Mesenteric fat pad (tissue), 1 donor: ENCODE results near the gene ARHGAP6. TPM values are rescaled to one million over a fixed set of nuclear protein-coding genes. Genes with fewer than 3 reads are reported as not detected.

Experiments used
- DNase-seq: peaks from one replicate; pipeline ENCODE4 v3.0.0-alpha.2; 2020; ENCODE audit warnings: low spot score
- total RNA-seq: library from RNA; stranded (reverse); fragmentation: NEBNext Ultra II Directional; extraction: Animal tissue kit (Norgen Biotek cat#: 25700); gene quantifications from one replicate; pipeline ENCODE4 v1.2.1, GENCODE V29; 2021
- donor health status: DM: yes; HTN: yes; CAD: no.

ARHGAP6 gene
- total RNA-seq, 1 donor from 2014 or later, result 9.5 TPM

DNA sequence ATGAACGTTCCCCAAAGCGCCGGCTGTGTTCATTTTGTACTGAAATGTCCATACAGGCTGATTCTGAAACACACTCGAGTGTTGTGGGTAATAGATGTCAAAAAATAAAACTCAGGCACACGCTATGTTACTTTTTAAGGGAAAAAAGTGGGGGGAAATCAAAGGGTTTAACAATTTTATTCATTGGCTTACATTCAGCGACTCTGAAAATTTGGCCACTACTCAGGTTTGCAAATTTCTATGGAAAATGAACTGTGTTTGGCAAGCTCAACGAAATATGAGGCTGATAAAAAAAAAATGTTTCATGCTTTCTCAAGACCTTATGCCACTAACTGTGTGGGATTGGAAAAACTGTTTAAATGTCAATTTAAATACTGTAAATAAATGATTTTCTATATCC is 354.0 kb downstream of the ARHGAP6 start:
- DNase-seq, result no peak

DNA sequence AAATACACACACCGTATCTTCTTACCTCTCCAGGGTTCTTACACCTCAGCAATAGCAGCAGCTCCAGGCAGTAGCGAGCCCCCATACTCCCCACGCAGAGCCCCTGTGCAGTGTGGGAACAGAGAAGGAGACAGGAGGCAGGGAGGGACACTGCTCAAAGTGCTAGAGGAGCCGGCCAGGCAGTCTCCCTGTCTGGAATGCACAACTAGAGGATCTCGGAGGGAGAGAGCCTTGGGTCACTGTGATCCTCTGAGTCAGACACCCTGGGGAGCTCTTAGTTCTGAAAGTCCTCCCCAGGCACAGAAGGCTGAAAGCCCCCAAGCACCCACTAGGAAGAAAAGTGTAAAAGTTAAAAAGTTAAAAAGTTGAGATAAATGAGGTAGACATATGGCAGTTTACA is 356.5 kb downstream of the ARHGAP6 start:
- no peak for DNase-seq

DNA sequence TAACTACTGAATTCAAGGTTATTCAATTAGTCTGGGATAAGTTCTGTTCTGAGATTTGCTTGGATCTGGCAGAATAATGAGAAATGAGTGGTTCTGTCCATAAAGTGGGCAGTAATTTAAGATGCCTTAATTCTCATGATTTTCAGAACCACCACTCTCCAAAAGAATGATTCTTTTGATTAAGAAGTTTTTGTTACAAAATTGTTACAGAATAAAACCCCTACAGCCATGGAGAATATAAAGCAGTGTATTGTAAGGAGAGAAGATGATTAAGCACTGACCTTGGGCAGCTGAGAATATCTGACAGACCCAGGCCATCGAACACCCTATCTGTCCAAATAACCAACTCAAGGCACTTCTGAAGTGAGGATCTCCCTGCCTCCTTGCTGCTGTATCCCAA is 360.1 kb downstream of the ARHGAP6 start:
- no peak for DNase-seq

DNA sequence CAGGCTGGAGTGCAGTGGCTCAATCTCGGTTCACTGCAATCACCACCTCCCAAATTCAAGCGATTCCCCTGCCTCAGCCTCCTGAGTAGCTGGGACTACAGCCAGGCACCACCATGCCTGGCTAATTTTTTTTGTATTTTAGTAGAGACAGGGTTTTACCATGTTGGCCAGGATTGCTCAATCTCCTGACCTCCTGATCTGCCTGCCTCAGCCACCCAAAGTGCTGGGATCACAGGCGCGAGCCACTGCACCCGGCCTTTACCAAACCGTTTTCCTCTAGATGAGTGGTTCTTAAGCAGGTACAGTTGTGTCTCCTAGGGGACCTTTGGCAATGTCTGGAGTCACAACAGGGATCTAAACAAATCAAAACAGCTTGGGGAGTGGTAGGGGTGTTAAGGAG is 360.9 kb downstream of the ARHGAP6 start:
- no peak for DNase-seq

DNA sequence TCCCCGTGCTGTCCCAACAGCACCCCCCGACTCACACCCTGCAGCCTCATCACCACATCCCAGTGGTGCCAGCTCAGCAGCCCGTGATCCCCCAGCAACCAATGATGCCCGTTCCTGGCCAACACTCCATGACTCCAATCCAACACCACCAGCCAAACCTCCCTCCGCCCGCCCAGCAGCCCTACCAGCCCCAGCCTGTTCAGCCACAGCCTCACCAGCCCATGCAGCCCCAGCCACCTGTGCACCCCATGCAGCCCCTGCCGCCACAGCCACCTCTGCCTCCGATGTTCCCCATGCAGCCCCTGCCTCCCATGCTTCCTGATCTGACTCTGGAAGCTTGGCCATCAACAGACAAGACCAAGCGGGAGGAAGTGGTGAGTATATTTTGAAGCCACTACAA is 367.1 kb downstream of the ARHGAP6 start:
- DNase-seq, result no peak

DNA sequence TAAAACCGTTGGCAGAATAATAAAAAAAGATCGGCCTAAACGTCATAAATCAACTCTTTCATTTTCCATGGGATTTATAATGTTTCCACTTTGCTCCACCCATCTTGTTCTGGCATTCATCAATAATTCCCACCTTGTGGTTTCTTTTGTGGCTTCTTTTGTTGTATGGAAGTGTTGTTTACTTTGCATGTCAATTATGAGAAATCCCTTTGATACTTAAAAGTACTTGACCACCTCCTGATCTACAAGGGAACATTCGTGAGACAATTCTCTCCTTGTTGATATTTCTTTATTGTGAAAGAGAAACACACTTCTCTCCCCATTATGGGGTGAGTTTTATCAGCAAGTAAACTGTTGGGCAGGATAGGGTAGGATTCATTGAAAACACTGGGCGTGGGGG is 369.7 kb downstream of the ARHGAP6 start:
- DNase-seq, result no peak

DNA sequence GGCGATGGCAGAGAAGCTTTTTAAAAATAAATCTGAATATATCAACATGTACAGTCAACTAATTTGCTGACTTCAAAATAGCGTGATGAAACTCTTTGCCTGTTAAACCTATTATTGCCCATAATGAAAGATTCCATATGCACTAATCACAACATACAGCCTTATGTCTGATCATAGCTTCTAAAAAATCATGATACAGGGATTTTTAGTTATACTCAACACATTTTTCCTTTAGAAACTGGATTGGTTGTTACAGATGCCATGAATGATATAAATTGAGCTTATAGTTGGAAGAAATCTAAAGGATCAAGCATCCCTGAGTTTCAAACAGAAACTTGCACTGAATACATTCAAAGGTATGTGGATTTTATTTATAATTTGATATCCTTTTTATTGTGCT is 372.6 kb downstream of the ARHGAP6 start, which contains the start of gene AMELX:
AMELX (plus strand) TSS at position 301 of the 400 bp plus-strand sequence. CDS start 1,376 bp downstream, outside the sequence.
- no peak for DNase-seq

DNA sequence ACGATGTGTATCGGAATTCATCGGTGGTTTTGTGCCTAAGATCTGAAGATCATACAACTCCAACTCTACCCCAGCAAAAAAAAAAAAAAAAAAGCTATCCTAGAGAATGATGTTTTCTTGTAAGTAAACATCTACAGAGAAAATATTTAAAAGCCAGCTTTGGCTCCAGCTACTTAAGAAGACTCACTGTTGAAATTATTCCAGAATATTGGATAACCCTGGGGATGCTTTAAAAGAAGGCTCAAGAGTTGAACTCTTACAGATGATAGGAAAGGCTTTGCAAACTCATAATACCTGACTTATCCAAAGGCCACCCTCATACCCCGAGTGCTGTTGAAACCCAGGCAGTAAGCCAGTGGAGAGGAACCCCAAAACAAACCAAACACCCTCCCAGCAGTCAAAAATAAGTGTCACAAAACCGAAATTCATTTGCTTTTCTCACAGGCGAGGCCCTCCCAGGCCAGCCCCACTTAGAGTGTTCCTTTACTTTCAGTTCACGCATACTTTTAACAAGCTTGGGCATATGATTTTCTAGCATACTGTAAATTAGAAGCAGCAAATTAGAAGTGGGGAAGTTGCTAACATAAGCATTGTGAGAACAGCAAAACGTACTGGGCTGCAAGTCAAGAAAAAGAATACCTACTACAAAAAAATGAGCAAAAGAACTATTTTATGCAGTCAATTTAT is 375.2 kb downstream of the ARHGAP6 start:
- no peak for DNase-seq

DNA sequence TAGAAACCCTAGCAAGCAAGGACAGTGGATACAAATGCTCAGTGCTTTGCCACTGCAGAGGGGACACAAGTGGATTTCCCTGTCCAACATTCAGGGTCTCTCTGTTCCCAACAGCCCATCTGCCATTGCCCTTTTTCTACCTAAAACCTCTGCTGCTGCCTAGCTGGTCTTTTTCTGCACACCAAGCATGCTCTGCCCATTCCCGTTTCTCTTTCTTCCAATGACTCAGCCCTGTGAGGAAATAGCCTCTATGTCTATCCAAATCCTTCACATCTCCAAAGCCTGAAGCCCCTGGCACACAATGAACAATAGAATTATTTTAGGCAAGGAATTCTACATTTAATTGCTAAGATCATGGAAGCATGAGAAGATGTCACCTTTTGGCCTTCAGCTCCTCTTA is 378.2 kb downstream of the ARHGAP6 start:
- no peak for DNase-seq

DNA sequence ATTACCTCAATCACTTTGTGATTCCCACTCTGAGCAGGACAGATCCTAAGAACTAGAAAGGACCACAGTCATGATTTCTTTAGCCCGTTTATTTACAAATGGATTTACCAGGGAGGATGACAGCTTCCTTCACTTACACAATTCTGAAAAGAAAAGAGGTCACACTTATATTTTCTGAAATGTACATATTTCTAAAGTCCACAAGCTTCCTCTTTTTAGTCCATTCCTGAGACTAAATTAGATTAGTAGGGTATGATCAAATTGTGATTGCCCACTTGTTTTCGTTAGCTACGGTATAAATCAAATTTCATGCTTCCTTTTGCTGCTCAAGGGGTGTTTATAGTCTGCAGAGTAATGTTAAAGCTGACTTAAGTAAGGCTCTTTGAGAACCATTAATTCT is 380.1 kb downstream of the ARHGAP6 start:
- no peak for DNase-seq

DNA sequence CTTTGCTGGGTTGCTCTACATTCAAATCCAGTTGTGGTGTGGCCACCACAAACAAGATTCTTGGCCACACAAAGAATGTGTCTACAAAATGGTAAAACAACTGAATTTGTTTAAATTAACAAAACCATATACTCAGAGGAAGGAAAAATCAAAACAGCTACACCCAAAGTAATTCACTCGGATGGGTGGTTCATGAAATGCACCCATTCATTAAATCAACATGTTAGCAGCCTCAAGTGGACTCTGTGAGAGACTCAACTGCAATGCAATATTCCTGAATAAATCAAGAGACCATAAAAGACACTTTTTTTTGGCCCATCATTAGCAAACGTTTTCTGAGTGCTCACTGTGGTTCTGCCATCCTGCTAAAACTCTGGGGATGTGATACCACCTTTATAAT is 383.7 kb downstream of the ARHGAP6 start:
- no peak for DNase-seq

DNA sequence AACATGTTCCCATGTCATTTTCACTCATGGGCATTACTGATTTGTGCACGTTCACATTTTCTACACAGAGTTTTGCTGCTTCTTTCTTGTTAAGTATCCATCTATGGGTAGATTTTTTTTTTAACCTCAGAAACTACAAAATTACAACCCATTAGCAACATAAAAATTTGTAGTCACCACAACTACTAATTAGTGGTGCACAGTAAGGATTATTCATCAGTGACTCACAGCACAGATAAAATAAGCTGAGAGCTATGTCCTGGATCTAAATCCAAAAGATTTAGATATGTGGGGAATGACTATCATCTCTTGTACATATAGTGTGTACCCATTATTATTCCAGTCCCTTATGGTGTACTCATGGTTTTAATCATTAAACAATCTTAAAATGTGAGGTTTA is 392.2 kb downstream of the ARHGAP6 start:
- DNase-seq, result no peak

DNA sequence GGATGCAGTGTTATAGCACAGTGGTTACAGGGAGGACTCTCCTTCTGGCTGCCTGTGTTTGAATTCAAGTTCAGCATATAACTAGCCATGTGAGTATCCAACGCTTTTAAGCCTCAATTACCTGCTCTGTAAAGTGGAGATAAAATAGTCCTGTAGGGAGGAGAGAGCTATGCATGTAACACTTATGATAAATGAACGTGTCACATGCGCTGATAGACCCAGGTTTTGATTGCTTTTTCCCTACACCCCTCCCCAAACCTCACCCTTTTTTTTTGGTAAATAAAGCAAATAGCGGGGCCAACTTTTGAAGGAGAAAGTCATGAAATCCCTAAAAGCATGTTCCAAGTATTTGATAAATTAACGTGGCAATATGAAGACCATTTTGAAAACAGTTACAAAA is 392.9 kb downstream of the ARHGAP6 start:
- DNase-seq, result no peak

DNA sequence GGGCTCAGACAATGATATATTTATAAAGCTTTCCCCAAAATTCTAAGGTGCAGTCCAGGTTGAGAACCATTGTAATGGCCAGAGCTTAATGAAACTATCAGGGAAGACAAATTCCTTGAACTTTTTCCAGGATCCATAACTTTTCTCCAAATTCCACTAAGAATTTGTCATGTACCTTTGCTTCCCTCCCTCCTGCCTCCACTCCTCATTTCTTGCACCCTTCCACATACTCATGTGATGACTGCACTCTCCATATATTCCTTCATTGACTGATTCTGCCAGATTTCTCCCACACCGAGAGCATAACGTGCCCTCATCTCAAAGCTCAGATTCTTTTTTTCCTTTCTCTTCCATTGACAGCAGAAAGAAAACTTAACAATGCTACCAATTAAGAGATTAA is 393.4 kb downstream of the ARHGAP6 start:
- DNase-seq, result no peak

DNA sequence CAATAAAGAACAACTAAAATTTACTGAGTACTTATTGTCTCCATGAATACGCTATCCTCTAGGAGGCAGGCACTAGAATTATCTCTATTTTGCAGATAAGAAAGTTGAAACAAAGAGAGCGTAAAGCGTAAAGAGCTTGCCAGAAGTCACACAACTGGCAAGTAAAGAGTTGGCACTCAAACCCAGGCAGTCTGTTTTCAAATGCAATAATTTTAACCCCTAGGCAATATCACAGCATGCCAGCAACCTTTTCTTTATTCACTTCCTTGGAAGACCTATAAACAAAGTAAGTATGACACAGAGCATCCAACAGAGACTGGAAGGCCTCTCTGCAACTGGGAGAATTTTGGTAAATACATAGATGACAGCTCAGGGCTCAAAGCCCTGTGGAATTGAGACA is 395.7 kb downstream of the ARHGAP6 start:
- no peak for DNase-seq

DNA sequence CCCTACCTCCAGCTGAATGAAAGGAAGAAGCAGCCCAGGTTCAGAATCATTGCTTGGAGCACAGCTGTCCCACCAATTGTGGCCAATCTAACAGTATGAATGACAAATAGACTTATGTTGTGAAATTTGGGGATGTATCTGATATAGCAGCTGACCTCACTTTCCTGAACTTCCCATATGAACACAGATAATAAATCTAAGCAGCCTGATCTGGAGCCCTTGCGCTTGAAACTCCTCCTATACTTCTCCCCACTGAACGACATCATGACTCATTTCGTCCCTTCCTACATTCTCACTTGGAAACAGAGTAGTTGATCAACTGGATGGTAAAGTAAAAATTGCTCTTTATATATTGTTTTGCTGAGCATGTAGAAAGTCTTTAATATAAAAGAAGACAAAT is 396.7 kb downstream of the ARHGAP6 start:
- DNase-seq, result no peak

DNA sequence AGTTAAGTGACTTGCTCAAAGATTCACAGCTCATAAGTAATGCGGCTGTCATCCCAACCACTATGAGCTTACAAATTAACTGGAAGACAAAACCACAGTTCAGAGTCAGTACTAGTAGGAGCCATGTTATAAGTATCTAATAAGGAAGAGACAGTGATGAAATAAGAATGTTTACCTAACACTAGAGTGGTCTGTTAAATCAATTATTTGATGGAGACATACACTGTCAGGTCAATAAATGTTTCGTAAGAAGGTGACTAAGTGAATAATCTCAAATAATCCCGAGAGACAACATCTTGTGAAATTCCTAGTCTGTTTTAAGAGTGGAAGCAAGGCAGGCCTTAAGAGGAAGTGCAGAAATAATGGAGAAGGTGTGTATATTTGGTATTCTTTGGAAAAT is 398.3 kb downstream of the ARHGAP6 start:
- DNase-seq, result no peak

DNA sequence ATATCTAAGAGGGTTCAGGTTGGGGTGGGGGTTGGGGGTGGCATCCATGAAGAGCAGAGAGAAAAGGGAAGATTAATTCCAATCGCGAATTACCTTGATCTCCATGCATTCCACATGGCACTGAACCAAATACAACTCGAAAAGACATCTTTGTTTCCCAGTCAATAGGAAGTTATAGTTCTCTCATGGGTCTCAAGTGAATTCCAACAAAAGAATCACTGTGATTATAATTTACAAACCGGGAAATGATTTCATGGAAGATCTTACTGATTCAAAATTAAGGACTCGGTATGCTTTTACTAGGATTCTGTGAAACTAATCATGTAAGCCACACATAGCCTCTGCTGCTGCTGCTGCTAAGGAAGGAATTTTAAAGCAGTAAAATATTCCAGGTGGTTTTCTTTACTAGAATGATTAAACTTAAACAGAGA is 399.1 kb downstream of the ARHGAP6 start:
- DNase-seq, result no peak

DNA sequence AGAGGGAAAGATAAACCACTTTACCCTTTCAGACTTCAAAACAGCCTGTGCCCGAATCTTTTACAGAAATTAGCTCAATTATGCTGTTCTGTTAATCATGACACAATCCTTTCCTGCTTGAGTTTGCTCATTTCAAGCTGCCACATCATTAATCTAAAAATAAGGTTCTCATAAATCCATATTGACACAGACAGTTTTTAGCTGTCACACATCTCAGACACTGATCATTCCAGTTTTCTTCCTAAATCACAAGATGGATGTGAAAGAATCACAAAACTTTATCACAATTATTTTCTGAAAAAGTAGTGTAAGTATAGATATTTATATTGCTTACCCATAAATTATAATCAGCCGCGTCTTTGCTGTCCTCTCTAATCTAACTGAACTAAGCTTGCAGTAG is 400.4 kb downstream of the ARHGAP6 start:
- no peak for DNase-seq

DNA sequence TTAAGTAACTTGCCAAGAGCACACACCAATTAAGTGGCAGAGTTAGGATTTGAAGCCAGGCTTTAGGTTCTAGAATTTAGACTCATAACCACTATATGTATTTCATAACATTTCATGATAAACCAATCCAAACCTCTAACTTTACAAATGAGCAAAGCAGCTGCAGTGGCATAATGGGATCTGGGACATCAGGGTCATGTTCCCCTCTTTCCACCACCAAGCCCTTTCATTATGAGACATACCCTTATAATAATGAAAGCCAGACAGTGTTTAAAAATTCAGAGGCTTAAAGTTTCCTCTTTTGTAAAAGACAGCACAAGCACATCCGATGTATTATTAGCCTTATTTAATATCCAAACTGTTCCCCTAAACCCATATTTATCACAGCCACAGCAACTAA is 400.8 kb downstream of the ARHGAP6 start:
- no peak for DNase-seq

DNA sequence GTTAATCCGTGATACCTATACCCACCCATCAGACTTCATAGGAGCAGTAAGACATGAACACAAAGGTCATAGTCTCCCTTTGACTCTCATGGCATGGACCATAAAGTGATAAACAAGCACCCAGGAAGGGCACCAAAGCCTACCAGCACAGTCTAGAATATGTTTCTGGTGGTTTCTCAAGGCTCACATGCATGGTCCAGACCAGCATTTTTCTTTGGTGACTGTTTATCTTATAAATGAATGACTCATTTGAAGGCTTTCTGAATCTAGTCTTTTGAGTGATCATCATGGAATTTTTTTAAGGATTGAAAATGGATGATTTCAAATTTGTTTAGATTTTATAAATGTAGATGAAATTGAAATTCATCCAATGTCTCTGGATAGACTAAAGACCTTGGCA is 404.5 kb downstream of the ARHGAP6 start:
- DNase-seq, result no peak

DNA sequence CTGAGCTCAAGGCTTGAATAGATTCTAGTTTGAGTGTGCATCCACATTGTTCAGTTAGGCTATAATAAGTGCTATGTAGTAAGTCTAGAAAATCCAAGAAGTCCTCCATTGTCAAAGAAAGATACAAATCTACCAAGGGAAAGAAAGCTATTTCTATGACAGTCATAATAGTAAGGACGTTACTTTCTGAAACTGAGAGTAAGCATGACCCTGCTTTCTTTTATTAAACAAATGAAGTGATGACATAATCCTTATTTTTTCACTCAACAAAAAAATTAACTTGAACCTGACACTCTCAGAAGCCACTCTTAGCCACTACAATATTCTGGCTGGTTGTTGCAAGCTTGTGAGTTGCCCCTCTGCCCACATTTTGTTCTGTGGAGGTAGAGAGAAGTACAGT is 406.3 kb downstream of the ARHGAP6 start:
- no peak for DNase-seq

DNA sequence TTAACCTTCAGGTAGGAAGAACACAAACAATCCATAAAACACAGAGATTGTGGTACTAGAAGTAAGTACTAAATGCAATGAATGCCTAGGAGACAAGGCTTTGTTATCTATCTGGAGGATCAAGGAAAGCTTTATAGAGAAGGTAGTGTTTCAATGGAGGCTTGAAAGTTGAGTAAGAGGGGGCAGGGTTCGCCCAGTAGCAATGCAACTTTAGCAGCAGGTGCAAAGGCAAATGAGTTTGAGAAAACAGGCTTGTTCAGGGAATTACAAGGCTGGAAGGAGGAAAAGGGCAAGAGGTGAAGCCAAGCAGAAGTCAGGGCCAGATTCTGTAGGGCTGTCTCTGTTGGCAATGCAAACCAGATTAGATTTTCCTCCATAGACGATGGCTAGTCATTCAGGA is 408.0 kb downstream of the ARHGAP6 start:
- DNase-seq, result no peak

DNA sequence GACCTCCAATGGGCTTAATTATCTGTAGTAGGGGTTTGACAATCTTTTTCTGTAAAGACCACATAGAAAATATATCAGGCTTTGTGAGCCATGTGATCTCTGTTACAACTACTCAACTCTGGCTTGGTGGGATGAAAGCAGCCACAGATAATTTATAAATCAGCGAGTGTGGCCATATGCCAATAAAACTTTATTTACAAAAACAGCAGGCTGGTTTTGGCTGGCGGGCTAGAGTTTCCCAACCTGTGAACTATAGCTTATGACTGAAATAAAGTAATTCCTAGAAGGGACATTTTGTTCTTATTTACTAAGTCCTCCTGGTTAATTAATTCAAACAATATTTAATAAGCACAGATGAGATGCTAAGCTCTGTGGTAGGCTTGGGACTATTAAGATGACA is 408.4 kb downstream of the ARHGAP6 start:
- DNase-seq, result no peak
